ENCODE results near the gene CRYAB.

The CRYAB gene, protein sequence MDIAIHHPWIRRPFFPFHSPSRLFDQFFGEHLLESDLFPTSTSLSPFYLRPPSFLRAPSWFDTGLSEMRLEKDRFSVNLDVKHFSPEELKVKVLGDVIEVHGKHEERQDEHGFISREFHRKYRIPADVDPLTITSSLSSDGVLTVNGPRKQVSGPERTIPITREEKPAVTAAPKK

DNA sequence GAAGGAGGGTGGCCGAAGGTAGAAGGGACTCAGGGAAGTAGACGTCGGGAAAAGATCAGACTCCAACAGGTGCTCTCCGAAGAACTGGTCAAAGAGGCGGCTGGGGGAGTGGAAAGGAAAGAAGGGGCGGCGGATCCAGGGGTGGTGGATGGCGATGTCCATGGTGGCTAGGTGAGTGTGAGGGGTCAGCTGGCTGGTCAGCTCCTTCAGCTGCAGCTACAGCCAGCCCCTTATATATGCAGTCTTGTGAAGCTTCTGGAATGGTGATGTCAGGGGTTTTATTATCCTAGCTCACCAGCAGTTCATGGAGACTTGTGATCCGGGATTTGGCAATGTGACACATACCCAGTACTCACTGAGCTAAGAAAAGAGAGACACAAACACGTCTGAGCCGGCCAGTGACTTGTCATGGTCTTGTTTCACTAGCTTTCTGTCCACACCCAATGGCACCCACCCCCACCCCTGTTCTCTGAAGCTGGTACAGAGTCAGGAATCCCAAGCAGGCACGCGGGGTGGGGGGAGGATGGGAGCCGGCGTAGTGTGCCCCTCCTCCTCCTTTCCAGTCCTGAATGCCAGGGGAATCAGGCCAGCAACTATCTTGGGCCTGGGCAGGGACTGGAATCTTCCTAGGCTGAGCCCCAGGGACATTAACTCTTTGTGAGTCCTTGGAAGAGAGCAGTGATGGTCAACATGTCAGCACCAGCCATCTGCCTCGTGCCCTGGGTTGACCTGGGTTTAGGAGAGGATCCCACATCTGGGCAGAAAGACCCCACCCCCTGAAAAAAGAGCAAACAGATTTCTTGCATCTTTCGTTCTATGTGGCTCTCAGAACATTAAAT, at the start of gene CRYAB:
Gene CRYAB (minus strand): TSS at position 208 of the 839 bp plus-strand sequence. CDS start 46 bp downstream, at position 162.
- DNase-seq = no peak

DNA sequence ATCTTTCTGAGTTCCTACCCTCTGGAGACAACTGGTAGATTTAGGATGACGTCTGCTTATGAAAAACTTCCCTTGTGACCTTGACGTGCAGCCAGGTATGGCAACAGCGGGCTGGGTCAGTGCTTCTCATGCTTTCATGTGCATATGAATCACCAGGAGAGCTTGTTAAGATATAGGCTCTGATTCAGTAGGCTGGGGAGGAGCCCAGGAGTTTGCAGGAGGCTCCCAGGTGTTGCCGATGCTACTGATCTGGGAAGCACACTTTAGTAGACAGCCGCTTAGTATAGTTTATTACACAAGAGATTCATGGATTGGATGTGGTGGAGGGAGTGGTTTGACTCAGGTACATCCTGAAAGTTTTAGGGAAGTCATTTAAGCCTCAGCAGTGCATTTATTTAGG, 49.3 kb upstream of the CRYAB start:
- DNase-seq = no peak

DNA sequence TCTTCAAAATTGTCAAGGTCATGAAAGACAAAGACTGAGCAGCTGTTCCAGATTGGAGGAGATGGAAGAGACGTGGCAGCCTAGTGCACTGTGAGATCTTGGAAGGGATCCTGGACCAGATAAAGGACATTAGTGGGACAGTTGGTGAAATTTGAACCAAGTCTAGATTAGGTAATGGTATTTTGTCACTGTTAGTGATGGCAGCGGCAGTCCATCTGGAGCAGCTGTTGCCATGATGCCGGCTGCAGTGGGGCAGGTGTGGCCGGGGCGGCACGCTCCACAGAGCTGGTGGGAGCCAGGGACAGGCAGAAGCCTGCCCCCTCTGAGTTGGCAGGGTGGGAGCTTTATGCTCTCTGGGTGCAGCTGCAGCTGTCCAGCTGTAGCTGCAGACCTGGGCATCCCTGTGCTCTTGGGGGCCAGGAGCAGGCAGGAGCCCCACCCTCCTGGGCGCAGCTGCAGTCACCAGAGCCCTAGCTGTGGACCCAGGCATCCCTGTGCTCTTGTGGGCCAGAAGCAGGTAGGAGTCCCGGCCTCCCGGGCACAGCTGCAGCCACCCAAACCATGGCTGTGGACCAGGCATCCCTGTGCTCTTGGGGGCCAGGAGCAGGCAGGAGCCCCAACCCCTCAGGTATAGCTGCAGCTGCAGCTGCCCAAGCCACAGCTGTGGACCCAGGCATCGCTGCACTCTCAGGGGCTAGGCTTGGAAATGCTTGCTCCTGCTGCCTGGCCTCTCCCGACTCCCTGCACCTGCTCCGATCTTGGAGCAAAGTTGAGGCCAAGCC, 46.3 kb upstream of the CRYAB start:
- no peak for DNase-seq

DNA sequence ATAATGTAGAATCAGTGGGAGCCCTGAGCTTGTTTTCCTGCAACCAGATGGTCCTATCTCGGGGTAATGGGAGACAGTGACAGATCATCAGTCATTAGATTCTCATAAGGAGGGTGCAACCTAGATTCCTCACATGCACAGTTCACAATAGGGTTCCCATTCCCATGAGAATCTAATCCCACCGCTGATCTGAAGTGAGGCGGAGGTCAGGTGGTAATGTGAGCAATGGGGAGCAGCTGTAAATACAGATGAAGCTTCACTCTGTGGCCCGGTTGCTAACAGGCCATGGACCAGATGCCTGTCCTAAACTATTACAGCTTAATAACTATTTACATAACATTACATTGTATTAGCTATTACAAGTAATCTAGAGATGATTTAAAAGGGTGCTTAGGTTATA, 42.6 kb upstream of the CRYAB start:
- no peak for DNase-seq

DNA sequence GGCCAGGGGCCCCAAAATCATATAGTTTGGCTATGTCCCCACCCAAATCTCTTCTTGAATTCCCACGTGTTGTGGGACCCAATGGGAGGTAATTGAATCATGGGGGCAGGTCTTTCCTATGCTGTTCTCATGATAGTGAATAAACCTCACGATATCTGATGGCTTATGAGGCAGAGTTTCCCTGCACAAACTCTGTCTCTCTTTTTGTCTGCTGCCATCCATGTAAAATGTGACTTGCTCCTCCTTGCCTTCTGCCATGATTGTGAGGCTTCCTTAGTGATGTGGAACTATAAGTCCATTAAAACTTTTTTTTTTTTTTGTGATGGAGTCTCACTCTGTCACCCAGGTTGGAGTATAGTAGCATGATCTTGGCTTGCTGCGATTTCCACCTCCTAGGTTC, 40.0 kb upstream of the CRYAB start:
- DNase-seq = no peak

DNA sequence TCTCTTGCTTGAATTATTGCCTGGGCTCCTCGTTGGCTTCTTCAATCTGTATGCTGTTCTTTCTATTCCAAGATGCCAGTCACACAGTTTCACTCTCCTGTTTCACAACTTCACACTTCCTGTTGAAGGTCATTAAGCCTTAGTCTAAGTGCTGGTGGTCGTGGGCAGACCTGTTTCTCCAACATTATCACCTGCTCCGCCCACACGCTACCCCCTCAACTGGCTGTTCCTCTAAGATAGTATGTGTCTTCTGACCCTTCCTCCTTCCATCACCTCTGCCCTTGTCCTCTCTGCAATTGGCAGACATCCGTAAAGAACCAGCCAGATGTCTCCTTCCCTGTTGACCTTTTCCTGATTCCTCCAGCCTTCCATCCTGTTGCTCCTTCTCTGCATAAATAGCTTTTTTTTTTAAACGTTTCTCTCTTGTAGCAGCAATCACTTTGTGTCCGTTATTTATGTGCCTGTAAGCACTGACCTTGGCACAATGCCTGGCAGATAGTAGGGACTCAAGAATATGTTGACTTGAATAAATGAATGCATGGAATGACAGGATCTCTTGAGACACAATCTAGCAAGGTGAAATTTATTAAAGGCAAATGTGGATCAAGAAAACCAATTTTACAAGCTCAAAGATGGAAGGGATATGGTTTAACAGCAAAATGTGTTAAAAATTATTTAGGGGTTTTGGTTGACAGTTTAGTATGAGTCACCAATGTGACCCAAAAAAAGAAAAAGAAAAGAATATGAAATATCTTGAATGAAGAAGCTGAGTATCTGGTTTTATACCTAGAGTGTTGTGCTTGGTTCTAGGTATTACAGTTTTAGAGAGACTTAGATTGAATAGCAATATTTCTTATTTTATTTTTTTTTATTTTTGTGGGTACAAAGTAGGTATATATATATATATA, 38.2 kb upstream of the CRYAB start:
- no peak for DNase-seq

DNA sequence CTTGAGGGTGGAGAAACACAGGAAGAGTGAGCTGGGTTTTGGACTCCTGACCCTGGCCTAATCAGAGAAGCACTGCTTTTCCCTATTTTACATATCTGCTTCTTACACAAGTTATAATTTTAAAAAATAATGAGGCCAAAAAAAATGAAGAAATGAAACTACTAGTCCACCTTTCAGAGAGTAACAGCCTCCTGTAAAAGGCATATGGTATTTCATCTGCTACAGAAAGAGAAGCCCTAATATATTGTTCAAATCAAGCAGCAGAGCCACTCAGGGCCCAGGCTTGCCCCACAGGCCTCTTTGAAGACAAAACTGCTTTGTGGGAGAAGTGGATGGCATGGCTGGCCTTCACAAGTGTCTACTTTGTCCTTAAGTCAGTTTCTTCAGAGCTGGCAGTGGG, 35.6 kb upstream of the CRYAB start:
- no peak for DNase-seq

DNA sequence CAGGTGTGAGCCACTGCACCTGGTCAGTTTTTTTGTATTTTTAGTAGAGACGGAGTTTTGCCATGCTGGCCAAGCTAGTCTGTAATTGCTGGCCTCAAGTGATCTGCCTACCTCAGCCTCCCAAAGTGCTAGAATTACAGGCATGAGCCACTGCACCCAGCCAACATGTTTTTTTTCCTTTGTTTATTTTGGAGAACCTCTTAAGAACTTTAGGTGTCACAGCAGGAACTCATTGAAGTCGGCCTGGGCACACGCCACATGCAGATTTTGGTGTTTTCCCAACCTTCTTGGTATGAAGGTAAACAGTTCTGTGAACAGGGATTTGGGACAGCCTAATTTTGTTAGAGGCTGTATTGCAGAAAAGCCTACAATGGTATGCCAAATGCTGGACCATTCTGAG, 34.9 kb upstream of the CRYAB start:
- DNase-seq = no peak

DNA sequence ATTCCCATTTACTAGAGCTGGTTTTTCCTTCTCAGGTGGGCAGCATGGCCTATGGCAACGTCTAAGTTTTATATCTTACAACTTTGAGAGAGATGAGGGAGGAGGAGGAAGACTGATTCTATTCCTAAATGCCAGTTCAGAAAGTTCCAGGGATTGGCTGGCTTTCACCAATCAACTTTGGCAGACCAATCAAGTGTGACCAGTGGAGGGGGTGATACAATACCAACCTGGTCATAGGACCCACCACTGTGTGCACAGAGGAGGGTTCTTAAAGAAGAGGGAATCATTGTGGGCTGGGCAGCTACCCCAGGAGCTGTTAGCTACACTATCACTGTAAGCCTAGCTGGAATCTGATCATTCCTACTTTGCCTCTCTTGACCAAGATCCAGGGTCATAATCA, 33.6 kb upstream of the CRYAB start:
- DNase-seq = no peak

DNA sequence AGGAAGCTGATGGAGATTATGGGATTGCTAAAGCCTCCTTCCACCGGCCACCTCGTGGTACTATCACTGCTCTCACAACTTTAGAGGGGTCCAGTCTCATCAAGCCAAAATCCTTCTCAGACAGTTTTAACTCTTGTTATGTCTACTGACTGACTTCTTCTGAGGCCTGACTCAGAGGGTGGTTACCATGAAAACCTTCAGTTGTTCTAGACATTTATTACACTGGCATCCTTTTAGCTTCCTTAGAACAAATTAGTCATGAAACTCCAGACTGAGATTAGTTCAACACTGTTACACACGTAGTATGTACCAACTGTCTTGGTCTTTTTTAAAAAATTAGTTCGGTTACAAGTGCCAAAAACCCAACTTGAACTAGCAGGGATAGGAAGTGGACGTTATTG, 33.1 kb upstream of the CRYAB start:
- DNase-seq = no peak

DNA sequence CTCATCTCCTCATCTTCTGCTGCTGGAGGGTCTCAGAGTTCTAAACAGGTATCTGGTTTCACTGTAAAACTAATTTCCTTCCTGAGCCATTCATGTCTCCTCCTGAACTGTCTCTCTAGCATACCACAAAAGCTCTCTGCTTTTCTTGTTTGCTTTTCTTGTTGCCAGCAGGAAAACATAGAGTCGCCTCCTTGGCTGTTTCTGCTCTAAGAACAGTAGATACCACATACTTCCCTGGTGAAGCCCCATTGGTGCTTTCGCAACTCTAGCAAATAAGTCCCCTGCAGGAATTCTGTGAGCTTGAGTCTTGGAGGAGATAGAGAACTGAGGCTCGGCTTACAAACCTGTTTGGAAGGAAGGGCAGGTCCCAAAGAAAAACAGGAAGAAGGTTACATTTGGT, 32.6 kb upstream of the CRYAB start:
- no peak for DNase-seq

DNA sequence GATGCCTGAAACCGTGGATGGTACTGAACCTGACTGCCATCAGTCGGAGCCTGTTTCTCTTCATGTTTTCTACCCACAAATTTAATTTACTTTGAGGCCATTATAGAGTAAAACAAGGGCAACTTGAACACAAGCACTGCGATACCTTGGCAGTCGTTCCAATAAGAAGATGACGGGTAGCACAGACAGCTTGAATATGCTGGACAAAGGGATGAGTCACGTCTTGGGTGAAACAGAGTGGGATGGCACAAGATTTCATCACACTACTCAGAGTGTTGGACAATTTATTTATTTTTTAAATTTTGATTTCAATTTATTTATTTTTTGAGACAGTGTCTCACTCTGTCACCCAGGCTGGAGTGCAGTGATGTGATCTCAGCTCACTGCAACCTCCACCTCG, 31.3 kb upstream of the CRYAB start:
- DNase-seq = no peak

DNA sequence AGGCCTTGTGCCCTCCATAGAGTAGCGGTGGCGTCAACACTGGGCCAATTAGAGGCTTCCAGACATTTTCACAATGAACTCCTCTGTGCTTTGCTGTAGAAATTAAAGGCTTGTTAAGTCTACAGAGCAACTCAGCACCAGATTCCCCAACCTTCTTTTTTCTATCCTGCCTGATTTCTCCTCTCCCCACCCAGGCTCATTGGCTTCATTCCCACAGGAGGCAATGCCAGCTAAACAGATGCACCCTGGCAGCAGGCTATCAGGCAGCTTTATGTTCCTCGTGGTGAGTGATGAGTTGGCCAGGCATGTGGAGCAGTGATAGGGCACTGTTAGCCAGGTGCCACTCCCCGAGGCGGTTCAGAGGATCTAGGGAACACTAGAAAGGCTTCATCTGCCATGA, 30.4 kb upstream of the CRYAB start:
- DNase-seq = no peak

DNA sequence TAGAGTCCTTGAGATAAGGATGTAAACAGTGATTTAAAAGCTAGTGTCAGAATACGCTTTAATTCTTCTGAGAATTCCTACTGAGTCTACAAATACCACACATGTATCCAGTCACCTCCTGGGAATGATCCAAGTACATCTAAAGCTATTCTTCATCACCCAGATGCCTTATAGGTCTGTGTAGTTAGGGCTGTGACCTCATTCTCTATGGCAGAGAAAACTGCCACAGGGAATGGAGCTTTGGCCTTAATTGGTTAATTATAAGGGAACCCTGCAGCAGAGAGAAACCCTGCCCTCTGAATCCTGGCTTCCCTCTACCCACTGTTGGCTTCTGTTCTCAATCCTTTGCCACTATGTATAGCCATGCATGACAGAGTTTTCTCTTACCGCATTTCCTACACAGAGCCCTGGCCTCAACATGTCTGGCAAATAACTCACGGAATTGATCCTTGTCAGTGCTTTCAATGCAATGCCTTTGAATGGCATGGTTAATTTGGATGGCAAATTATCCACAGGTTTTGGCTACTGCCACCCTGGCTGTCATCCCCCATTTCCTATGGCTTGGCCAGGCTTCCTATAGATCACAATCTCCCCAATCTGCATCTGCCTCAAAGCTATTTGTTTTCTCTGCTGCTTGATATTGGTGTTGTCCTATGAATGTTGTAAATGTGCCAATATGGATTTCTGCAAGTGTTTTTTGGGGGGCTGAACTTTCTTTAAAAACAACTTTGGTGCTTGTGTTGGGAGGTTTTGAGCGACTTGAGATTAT, 28.4 kb upstream of the CRYAB start:
- no peak for DNase-seq

DNA sequence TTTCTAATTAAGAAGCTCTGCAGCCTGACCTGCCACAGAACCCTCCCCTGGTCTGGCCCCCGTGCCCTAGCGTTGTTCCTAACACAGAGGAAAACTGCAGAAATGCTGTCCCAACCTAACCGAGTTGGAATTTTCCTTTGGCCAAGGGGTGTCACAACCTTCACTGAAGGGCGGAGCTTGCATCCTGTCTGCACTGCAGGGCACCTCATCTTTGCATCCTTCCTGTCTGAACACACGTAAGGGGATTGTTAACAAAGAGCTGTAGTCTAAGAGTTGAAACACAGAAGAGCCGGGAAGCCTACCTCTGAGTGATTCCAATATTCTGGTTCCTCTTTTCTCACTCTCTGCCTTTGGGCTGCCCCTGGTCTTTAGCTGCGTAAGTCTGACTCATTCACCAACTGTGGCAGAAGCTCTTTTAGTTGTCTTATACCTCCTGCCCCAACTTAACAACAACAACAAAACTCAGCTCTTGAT, 27.2 kb upstream of the CRYAB start:
- peak; percentile 69 for DNase-seq

DNA sequence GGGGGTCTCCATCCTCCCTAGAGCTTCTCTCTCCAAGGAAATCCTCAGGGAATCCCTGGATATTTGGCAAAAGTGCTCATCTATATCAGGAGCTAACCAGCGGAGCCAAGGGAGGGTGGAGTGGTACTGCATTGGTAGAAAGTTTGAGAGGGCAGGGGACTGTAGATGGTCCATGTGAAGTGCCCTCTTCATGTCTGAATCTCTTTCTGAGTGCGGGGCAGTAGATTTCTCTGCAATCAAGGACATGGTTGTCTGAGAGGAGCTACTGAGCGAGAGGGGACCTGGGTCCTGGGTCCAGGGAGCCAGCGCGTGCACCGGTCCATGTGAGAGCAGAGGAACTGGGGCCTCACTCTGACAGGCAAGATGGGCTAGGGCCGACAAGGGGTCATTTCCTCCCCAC, 26.3 kb upstream of the CRYAB start:
- DNase-seq = peak; percentile 60

DNA sequence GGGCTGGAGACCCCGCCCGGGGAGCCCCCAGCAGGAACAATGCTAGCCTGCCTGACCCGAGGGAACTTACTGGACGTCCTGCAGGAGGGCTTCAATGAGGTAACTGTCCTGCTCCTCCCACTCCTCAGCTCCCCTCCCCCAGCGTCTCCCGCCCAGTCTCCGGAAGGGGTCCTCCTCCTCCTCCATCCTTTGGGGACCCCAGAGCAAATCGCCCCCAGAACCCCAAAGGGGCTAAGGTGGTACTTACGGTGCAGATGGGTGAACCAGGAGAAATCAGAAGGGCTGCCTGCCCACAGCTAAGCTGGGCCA, 25.8 kb upstream of the CRYAB start:
- no peak for DNase-seq

DNA sequence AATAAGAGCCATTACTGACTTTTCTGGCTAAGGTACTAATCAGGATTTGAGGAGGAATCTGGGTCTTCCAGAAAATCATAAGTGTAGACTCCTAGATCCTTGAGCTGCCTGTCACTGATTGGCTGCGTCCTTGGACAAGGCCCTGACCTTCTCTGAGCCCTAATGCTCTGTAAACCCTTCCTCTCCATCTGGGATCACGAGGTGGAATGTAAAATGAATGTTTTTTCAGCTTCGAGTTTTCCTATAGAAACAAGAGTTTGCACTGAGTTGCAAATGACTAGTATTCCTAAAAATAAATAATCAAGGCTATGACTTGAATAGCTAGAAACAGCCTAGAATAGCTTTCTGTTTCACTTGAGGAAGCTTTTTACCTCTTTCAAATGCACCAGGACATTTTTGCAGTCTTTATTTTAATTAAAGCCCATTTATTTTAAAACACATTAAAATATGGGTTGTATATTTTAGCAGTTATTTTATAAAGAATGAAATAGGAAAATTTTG, 24.5 kb upstream of the CRYAB start:
- peak; percentile 47 for DNase-seq

DNA sequence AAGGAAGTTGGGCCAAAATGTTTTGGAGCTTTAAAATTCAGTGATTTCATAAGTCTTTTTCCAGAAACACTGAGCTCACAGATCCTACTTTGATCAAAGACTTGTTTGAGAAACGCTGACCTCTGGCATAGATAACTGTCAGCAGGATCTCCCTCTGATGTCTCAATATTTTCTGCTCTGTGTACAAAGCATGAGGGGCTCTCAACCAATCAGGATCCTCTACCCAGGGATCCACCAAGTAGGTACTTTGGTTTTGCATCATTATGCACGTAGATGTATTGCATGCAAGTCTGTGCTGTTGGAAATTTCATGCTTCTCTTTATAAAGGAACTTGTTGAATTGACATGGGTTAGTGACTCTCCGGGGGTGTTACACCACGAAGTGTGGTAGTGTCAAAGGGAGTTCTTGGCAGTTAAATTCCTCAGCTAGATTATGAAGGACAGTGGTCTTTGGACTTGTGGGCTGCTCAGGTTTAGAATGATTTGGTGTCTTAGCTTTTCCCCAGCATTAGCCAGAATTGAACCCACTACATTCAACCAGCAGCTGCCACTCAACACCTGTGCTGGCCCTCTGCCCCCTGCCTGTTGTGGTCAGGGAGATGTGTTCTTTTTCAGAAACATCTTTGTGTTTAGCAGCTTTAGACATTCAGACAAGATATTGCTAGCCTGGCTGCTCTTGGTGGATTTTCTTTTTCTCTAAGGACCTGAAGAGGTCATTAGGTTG, 23.9 kb upstream of the CRYAB start:
- DNase-seq = peak; percentile 58

DNA sequence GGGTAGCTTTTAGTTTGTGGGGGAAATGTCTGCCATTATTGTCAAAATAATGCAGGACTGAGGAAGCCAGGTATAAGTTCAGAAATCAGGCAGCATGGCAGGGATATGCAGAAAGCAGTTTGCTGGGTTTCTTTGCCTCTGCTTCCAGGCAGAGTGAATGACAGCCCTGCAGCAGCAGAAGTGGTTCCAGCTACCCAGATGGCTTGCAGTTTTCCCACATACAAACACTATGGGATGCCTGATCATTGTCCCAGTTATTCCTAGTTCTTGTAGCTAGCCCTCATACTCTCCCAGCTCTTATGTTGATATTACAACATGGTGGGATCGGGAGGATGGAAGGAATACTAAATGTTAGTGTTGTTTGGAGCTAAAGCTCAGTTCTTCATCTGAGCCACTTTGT, 22.7 kb upstream of the CRYAB start:
- no peak for DNase-seq

DNA sequence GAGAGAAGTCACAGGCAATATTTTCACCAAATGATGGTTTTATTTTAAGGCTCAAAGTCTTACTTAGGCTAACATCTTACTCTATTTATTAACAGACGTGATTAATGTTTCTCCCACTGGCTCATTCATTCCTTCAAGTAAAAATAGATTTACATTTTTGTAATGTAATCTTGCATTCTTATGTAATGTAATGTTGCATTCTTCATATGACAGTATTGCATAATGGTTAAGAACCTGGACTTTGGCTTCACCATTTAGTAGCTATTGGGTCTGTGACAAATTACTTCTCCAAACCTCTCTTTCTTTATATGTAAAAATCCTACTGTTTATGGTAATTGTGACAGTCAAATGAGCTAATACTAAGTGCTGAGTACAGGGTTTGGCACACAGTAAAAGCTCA, 22.3 kb upstream of the CRYAB start:
- DNase-seq = no peak
